WERI-Rb-1 (cell line): ENCODE data around the gene PLEKHA3.

Source experiments
- DNase-seq: peaks from one replicate; pipeline ENCODE4 v3.0.0-alpha.2; 2020
- H3K27ac ChIP-seq: fragments of 250-450 bp; sonication (Bioruptor Pico); 2 replicates; pipeline ENCODE4 v1.5.1; 2020; ENCODE audit warnings: mild to moderate bottlenecking, moderate library complexity
- H3K27me3 ChIP-seq: fragments of 250-450 bp; sonication (Bioruptor Pico); 2 replicates; pipeline ENCODE4 v1.5.1; 2021; ENCODE audit warnings: mild to moderate bottlenecking, low read depth, moderate library complexity; ENCODE audit not compliant: insufficient read depth, severe bottlenecking
- H3K36me3 ChIP-seq: fragments of 250-450 bp; sonication (Bioruptor Pico); 2 replicates; pipeline ENCODE4 v1.5.1; 2020; ENCODE audit warnings: mild to moderate bottlenecking, moderate library complexity
- H3K4me3 ChIP-seq: 2 replicates; pipeline ENCODE4 v1.5.1; 2011; ENCODE audit warnings: low read depth, mild to moderate bottlenecking, control low read depth, low read length
- H3K9me3 ChIP-seq: fragments of 250-450 bp; sonication (Bioruptor Pico); 2 replicates; pipeline ENCODE4 v1.5.1; 2021; ENCODE audit warnings: mild to moderate bottlenecking, moderate library complexity; ENCODE audit not compliant: severe bottlenecking
- TF ChIP-seq, protein P1 (sequence below): IDR thresholded peaks from 2 replicates; pipeline ENCODE4 v1.5.1; 2011; ENCODE audit warnings: low read depth, mild to moderate bottlenecking, control low read depth, inconsistent platforms, low read length

The PLEKHA3 gene

DNA sequence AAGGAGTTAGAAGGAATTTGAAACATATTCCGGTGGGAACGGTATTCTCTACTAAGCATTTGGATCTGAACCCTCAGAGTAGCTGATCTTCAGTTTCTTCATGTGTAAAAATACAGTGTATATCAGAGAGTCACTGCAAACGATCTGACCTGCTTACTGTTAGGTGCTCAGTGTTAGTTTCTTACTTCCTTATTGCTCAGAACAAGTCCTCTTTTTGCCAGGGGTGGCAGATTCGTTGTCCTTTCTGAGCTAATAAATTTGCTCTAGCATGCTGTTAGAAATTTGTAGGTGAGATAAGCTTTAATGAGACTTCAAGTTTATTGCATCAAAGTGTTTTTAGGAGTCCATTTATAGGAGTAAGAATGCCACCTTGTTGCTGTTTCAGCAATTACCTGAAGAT lies 15.8 kb downstream of the PLEKHA3 start:
- Histone ChIP-seq H3K4me3 (no peak overlapping the region), H3K27ac (no peak overlapping the region), H3K27me3 (no peaks in the 10 kb centered on the region), H3K9me3 (no peaks in the 10 kb centered on the region), H3K36me3 (peaks cover 68% of the 10 kb centered on the region)
- TF ChIP-seq, protein P1, sequence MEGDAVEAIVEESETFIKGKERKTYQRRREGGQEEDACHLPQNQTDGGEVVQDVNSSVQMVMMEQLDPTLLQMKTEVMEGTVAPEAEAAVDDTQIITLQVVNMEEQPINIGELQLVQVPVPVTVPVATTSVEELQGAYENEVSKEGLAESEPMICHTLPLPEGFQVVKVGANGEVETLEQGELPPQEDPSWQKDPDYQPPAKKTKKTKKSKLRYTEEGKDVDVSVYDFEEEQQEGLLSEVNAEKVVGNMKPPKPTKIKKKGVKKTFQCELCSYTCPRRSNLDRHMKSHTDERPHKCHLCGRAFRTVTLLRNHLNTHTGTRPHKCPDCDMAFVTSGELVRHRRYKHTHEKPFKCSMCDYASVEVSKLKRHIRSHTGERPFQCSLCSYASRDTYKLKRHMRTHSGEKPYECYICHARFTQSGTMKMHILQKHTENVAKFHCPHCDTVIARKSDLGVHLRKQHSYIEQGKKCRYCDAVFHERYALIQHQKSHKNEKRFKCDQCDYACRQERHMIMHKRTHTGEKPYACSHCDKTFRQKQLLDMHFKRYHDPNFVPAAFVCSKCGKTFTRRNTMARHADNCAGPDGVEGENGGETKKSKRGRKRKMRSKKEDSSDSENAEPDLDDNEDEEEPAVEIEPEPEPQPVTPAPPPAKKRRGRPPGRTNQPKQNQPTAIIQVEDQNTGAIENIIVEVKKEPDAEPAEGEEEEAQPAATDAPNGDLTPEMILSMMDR = no peak
- DNase-seq = no peak

DNA sequence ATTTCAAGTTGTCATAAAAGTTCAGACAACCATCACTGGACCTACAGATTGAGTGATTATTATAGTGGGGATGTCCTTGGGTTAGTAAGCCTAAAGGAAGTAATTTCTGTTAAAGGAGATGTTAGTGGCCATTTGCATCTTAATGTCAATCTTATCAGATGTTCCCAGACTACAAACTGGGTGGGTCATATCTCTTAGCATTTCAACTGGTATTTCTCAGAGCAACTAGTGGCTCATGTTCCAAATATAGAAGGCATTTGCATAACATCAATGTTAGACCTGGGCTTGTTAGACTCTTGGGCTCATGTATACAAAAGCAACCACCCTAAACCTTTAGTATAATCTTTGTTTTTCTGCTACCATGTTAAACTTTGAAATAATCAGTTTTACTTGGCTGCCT lies 17.9 kb downstream of the PLEKHA3 start:
- TF ChIP-seq, protein P1 = no peak
- Histone ChIP-seq H3K4me3 (no peak overlapping the region), H3K9me3 (no peaks in the 10 kb centered on the region), H3K36me3 (peaks cover 74% of the 10 kb centered on the region), H3K27me3 (no peaks in the 10 kb centered on the region), H3K27ac (no peak overlapping the region)
- DNase-seq = no peak

DNA sequence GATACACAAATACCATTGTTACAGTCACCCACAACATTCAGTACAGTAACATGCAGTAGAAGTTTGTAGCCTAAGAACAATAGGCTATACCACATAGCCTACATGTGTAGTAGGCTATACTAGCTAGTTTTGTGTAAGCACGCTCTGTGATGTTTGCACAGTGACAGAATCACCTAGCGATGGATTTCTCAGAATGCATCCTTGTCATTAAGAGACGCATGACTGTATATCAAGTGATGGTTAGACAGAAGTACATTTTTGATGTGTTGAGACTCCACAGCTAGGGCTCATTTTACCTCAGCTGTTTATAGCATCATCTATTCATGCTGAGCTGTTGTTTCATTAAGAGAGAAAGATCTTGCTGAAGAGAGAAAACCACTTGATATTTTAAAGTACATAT lies 19.4 kb downstream of the PLEKHA3 start:
- TF ChIP-seq, protein P1 = no peak
- Histone ChIP-seq H3K27ac (no peak overlapping the region), H3K36me3 (peaks cover 66% of the 10 kb centered on the region)

DNA sequence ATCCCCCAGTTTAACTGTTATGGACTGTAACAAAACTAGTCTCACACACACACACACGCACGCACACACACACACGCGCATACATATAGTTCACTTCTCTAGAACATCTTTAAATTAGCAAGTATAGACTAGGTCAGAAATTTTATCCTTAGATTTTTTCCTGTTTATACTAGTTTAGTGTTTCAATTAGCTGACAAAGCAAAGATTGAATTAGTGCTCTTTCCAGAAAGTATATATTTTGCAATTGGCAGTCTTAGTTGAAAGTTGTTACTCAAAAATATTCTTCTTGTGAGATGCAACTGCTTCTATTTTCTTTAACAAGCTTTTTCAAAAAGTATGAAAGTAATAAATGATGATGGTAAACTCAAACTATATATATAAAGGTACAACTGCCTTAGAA lies 22.5 kb downstream of the PLEKHA3 start:
- Histone ChIP-seq H3K27ac (no peak overlapping the region), H3K36me3 (peaks cover 54% of the 10 kb centered on the region), H3K9me3 (no peaks in the 10 kb centered on the region), H3K27me3 (no peaks in the 10 kb centered on the region), H3K4me3 (no peak overlapping the region)
- DNase-seq = no peak
- TF ChIP-seq, protein P1 = no peak

More for the DNA sequence above, 19.4 kb downstream of the PLEKHA3 start:
- Histone ChIP-seq H3K9me3 (no peaks in the 10 kb centered on the region), H3K27me3 (no peaks in the 10 kb centered on the region), H3K4me3 (no peak overlapping the region)
- no peak for DNase-seq

DNA sequence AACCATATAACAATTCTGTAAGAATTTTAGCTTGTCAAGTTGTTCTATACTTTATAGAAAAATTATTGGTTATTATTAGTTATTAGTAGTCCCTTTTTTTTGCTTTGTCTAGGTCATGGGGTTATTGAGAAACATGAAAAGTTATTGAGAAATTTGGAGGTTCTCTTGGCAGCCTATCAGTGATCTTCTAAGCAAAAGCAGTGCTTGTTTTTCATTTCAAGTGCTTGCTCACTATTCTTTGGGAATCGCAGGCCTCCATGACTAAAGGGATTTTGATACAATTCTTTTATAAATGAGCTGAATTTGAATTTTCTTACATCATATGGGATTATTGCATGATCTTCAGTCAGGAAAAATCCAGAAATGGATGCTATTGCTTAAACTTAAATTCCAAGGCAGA lies 25.8 kb downstream of the PLEKHA3 start:
- Histone ChIP-seq H3K27ac (no peak overlapping the region), H3K9me3 (no peaks in the 10 kb centered on the region), H3K27me3 (no peaks in the 10 kb centered on the region), H3K36me3 (peaks cover 31% of the 10 kb centered on the region), H3K4me3 (no peak overlapping the region)
- DNase-seq = no peak
- TF ChIP-seq, protein P1 = no peak

DNA sequence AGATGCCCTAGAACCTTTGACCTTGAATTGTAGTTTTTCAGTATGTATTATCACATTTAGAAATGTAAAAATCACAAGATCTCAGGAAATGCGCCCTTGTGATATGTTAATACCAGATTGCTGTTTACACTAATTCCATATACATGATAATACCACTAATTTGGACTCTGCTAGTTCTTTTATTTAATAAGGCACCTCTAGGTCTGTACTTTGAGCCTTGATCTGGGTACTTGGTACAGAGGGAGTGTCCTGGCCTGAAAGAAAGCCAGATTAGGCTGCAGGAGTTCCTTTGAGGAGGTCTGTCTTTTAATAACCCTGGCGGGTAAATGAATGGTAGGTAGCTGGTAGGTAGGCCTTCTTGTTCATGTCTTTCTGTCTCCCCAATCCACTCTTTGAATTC lies 26.3 kb downstream of the PLEKHA3 start:
- Histone ChIP-seq H3K27ac (no peak overlapping the region), H3K9me3 (no peaks in the 10 kb centered on the region), H3K36me3 (peaks cover 27% of the 10 kb centered on the region), H3K4me3 (no peak overlapping the region), H3K27me3 (no peaks in the 10 kb centered on the region)
- DNase-seq = no peak
- TF ChIP-seq, protein P1 = no peak
